Choroid plexus epithelial cell (primary cell): ENCODE results near the gene SMIM13.

Experiments
- DNase-seq: peaks from one replicate; pipeline ENCODE4 v3.0.0-alpha.2; 2010; ENCODE audit warnings: low read depth
- H3K4me3 ChIP-seq: 2 replicates; pipeline ENCODE4 v1.5.1; 2011; ENCODE audit warnings: low read depth, mild to moderate bottlenecking, control low read depth, low read length, moderate library complexity
- TF ChIP-seq, protein P1 (sequence below): conservative IDR thresholded peaks from 2 replicates; pipeline ENCODE4 v1.5.1; 2011; ENCODE audit warnings: low read depth, mild to moderate bottlenecking, control low read depth, inconsistent platforms, low read length, moderate library complexity

The SMIM13 gene

DNA sequence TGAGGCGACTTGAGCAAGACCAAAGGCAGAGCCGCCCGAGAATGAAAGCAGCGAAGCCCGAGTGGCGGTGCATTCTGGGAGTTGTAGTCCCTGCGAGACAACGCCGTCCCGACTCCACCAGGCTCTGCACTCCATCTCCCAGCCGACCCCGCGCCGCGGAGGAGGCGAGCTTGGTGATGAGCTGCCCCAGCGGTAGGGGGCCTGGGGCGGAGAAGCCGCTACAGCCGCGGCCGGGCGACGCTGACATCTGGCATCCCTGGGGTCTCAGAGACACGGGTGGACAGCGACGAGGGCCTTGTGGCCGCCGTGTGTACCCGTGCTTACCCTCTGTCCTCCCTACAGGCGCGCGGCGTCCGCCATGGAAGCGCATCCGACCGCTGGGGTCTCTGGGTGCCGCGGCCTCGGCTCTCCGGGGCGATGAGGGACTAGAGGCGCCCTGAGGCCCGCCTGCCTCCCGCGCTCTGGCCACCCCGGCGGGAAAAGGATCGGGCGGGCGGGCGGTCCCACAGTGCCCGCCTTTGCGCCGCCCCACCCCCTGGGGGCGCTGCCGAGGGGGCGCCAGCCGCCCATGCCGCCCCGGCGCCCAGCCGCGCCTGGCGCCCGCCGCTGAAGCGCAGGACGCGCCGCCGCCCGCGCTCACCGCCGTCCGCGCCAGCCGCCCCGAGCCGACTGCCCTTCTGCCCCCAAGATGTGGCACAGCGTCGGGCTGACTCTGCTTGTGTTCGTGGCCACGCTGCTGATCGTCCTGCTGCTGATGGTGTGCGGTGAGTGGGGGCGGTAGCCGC lies at the start of gene SMIM13:
Gene SMIM13 (plus strand): TSS at position 209 of the 785 bp plus-strand sequence. CDS start 480 bp downstream, at position 689.
- peak; percentile 99 for DNase-seq
- peak within 1 kb of the TSS; percentile 100 for H3K4me3 ChIP-seq
- TF ChIP-seq, protein P1, sequence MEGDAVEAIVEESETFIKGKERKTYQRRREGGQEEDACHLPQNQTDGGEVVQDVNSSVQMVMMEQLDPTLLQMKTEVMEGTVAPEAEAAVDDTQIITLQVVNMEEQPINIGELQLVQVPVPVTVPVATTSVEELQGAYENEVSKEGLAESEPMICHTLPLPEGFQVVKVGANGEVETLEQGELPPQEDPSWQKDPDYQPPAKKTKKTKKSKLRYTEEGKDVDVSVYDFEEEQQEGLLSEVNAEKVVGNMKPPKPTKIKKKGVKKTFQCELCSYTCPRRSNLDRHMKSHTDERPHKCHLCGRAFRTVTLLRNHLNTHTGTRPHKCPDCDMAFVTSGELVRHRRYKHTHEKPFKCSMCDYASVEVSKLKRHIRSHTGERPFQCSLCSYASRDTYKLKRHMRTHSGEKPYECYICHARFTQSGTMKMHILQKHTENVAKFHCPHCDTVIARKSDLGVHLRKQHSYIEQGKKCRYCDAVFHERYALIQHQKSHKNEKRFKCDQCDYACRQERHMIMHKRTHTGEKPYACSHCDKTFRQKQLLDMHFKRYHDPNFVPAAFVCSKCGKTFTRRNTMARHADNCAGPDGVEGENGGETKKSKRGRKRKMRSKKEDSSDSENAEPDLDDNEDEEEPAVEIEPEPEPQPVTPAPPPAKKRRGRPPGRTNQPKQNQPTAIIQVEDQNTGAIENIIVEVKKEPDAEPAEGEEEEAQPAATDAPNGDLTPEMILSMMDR = peak; percentile 43

DNA sequence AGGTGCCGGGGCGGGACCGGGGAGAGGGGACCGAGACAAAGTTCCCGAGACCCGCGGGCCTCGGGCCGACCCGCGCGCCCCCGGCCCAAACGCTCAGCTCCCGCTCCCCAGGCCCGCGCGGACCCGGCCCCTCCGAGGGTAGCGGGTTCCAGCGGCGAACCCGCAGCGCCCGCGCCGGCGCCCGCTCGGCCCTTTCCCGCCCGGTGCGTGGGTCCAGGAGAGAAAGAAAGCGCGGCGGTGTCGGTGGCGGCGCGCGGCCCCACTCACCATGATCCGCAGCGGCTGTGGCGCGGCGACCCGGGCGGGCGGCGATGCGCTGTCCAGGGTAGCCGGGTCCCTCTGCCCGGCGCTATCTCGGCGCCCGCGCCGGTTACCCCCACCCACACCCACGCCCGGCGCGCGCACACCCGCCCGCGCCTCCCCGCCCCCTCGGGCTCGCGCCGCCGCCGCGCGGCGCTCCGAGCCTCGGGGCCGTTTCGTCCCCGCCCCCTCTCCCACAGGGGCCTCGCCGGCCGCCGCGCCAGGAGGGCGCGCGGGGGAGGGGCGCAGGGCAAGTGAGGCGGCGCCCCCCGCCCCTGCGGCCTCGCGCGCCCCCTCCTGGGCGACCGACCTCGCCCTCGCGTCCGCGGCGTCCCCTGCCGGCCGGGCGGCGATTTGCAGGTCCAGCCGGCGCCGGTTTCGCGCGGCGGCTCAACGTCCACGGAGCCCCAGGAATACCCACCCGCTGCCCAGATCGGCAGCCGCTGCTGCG lies 49.5 kb upstream of the SMIM13 start, which contains the start of gene ELOVL2:
Gene ELOVL2 (minus strand): TSS at position 345 of the 751 bp plus-strand sequence. CDS start 75 bp downstream, at position 270.
- TF ChIP-seq, protein P1 = peak; percentile 52
- DNase-seq = peak; percentile 26
- H3K4me3 ChIP-seq = peak within 1 kb of the TSS; percentile 56

DNA sequence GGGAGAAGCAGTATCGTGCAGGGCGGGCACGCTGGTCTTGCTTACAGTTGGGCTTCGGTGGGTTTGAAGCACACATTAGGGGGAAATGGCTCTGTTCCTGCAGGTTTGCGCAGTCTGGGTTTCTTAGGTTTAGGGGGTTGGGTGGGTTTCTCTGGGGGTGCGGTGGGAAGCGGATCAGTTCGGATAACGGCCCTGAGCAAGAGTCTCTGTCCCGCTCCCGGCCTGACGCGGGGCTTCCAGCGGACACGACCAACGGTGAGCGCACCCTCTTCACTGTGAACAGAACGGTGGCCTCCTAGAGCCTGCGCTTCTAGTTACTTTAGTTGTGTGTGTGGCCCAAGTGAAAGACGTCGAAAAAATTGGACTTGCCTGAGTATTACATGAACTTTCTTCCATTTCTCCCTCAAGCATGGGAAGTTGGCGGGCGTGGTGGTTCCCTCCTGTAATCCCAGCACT lies 48.9 kb upstream of the SMIM13 start:
- TF ChIP-seq, protein P1 = no peak
- DNase-seq = no peak
- peak overlapping the region; percentile 56 for H3K4me3 ChIP-seq

DNA sequence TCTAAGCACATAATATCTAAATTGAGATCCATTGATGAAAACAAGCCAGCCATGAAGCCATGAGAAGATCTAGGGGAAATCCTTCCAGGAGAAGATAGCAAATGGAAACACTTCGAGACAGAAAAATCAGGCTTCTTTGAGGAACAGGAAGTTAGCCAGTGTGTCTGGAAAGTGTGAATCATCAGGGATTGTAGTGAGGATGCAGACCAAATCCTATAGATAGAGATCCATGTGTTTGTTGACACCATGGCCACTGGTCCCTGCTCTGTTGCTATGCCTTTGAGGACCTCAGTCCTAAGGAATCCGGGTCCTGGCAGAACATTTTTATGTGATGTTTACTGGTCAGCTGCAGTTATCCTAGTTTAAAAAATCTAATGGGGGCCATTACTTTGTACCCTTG lies 42.9 kb upstream of the SMIM13 start:
- no peak overlapping the region for H3K4me3 ChIP-seq
- DNase-seq = peak; percentile 46
- TF ChIP-seq, protein P1 = no peak

DNA sequence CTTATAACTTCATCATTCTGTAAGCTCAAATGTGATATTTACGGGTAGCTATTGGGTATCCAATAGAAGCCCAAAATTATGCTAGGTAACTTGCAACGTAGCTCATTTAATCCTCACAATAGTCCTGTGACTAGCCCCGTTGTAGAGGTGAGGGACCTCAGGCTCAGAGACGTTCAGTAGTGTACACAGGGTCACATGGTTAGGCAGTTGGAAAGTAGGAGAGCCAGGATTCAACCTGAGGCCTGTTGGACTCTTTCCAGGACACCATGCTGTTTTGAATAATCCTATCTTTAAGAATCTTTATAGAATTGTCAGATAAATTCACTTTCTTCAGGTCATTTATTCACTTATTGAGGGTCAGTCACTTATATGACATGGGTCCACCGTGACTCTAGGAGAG lies 40.3 kb upstream of the SMIM13 start:
- no peak for DNase-seq
- TF ChIP-seq, protein P1 = no peak
- H3K4me3 ChIP-seq = no peak overlapping the region

DNA sequence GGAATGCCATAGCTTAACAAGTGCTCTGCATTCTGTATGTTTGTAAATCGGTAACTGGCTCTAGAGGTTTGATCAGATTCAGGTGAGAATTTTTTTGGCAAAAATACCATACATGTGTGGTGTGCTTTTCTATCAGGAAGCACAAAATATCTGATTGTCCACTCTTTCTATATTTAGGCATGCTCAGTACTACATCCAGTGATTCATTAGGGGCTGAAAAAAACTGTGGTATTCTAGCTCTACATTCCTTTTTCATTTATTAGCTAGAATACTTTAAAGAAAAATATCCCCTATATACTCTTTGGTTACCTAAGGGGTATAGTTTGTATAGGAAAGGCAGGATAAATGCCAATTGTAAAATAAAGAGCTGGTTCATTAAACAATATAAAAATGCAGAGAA lies 38.9 kb upstream of the SMIM13 start:
- H3K4me3 ChIP-seq = no peak overlapping the region
- no peak for DNase-seq
- TF ChIP-seq, protein P1 = no peak
